Astrocyte of the spinal cord (primary cell): ENCODE data around the gene USH2A.
A peak's percentile ranks its signal among the peaks of the same experiment; 100 is the strongest.

Experiments used
- DNase-seq: peaks from one replicate; pipeline ENCODE4 v3.0.0; 2011; ENCODE audit warnings: low read depth, low spot score
- H3K4me3 ChIP-seq: 2 replicates; pipeline ENCODE4 v1.5.1; 2011; ENCODE audit warnings: low read depth, mild to moderate bottlenecking, low read length, moderate library complexity
- CTCF ChIP-seq: IDR thresholded peaks from 2 replicates; pipeline ENCODE4 v1.5.1; 2012; ENCODE audit warnings: low read depth, mild to moderate bottlenecking, low read length, inconsistent platforms
- in situ Hi-C: cut with HindIII; loops from 2 replicates; pipeline ENCODE4 v1.10.0; 2017; ENCODE audit warnings: low sequenced_read_pairs

USH2A gene

DNA sequence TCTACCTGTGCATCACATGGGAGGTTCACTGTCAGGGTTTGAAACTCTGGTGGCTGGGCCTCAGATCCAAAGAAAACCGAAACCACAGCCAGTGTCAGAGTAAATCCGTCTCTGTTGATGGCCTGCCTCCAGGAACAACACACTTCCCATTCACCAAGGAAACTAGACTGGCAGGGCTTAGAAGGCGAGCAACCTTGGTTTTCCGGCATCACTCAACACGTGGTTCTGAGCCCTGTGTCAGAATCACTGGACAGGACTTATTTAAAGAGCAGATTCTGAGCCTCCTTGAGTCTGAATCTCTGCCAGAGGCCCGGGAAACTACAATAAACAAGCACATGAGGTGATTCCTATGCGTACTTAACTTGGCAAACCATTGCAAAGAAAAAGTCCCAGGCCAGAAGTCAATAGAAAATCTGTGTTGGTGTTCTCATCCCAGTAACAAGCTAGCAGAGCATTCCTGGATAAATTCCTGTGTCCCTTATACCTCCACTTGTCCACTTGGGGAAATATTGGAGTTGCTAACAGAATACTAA, 786.1 kb downstream of the USH2A start:
- no peak for TF ChIP-seq CTCF
- in situ Hi-C loops, result no loop called here
- no peak overlapping the region for H3K4me3 ChIP-seq
- DNase-seq, result peak; percentile 89

DNA sequence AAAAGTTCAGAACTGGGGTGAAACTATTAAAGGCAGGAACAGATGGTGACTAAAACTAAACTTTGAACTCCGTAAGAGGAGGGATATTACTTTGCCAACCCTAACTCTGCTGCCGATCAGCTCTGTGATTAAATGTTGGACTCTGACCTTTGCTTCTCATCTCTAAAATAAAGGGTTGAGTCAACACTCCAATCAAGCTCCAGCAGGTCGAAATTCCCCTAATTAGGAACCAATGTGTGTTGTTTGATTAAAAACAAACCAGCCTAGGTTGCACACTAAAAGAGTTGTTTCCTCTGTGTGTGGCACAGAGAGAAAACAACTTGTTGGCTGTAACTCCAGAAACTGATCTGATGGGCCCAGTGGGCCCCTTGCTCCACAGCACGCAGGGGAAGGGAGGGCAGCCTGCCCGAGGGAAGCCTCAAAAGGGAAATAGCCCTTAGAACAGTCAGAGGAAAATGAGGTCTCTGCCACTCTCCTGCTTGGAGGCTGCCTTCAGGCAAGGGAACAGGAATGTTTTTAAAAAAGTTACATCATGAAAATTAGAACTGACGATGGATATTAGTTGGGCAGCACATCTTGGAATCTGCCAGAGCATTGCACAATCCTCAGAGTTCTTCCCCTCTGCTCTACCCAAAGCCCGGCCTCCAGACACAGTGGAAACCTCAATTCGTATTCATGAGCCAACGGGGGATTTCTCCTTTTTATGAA, 786.8 kb downstream of the USH2A start:
- no peak for TF ChIP-seq CTCF
- in situ Hi-C loops, result no loop called here
- H3K4me3 ChIP-seq, result no peak overlapping the region
- no peak for DNase-seq

DNA sequence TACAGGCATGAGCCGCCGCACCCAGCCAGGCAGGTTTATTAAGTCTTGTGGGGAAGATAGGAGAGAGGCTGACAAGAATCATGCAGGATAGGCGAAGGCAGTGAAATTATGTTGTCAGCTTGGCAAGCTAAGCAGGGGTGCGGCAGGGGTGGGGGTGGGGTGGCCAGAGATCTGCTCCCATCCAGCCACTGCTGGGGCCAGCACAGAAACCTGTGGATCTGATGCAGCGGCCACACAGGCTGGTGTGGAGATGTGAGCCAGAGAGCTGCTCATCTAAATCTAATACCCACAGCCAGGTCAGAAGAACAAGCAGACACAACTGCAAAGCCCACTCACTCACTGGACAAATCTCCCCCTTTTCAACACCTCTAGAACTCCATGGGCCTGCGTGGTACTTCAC, 787.4 kb downstream of the USH2A start:
- no peak for DNase-seq
- H3K4me3 ChIP-seq, result no peak overlapping the region
- TF ChIP-seq CTCF, result no peak
- in situ Hi-C loops, result no loop called here

DNA sequence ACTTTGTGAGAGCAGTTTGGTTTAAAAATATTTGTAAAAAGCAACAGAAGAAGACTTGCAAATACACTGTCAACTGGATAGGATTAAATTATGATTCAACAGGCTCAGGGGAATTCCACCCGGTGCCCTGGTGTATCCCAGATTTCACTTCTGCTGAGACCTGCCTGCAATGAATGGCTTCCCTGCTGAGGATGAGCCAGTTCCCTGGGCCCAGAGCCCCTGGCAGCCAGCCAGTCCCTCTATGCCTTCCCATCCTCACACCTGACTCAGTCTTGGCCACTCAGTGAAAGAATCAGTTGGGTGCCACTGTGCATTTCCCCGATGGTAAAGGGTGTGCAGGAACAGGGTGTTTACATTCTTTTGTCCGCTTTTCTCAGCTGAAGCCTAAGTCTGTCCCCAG, 791.8 kb downstream of the USH2A start:
- peak; percentile 51 for DNase-seq
- no peak overlapping the region for H3K4me3 ChIP-seq
- no peak for TF ChIP-seq CTCF
- in situ Hi-C loops, result no loop called here

GRCh38 chr1:215631040-215631439, 792.2 kb downstream of the USH2A start:
- in situ Hi-C loops, result no loop called here
- no peak for DNase-seq
- no peak for TF ChIP-seq CTCF

DNA sequence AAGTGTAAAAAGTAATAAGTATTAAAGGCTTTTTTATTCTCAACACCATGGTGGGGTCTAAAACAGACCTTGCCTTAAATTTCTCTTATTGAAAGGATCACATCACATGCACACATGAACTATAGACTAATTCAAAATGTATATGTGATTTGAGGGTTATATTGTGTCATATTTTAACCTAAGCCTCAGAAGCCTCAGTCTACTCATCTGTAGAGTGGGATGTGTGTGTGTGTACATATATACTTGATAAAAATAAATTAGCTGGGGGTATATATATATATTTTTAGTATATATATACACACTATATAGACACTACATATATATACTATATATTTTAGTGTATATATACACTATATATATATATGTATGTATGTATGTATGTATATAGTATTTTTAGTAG, 797.3 kb downstream of the USH2A start:
- in situ Hi-C loops, result no loop called here
- H3K4me3 ChIP-seq, result no peak overlapping the region
- no peak for TF ChIP-seq CTCF
- no peak for DNase-seq

More at GRCh38 chr1:215631040-215631439, 792.2 kb downstream of the USH2A start:
- H3K4me3 ChIP-seq, result no peak overlapping the region
